Hematopoietic multipotent progenitor cell treated with erythropoietin and hydrocortisone succinate and interleukin-3 and kit ligand, for 6 days (in vitro differentiated cells): ENCODE results near the gene SMCHD1.
"Not testable (repeated sequence)": the region's sequence is repeated elsewhere in the genome, so short reads cannot be mapped to it uniquely, and the experiment has no call there.

Experiments
- DNase-seq: peaks from one replicate; pipeline ENCODE4 v3.0.0-alpha.2; 2015

Gene SMCHD1

DNA sequence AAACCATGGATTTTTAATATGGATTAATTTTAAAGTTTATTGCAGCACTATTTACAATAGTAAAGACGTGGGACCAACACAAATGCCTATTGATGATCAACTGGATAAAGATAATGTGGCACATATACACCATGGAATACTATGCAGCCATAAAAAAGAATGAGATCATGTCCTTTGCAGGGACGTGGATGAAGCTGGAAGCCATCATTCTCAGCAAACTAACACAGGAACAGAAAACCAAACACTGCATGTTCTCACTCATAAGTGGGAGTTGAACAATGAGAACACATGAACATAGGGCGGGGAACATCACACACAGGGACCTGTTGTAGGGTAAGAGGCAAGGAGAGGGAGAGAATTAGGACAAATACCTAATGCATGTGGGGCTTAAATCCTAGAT, 5.3 kb downstream of the SMCHD1 start:
- not testable (repeated sequence) for DNase-seq

DNA sequence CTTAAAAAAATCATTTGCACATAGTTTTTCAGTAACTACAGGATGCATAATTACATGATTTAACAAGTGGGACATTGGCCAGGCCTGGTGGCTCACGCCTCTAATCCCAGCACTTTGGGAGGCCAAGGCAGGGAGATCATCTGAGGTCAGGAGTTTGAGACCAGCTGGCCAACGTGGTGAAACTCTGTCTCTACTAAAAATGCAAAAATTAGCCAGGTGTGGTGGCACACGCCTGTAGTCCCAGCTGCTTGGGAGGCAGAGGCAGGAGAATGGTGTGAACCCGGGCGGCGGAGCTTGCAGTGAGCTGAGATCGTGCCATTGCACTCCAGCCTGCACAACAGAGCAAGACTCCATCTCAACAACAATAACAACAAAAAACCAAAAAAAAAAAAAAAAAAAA, 6.8 kb downstream of the SMCHD1 start:
- not testable (repeated sequence) for DNase-seq

DNA sequence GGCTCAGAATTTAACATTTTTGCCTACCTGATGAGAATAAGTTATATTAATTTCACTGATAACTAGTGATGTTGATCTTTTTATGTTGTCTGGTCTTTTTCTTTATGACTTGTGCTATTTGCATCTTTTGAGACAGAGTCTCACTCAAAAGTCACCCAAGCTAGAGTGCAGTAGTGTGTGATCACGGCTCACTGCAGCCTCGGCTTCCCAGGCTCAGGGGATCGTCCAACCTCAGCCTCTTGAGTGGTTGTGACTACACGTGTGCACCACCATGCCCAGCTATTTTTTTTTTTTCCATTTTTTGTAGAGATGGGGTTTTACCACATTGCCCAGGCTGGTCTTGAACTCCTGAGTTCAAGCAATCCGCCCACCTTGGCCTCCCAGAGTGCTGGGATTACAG, 7.5 kb downstream of the SMCHD1 start:
- DNase-seq: no peak

DNA sequence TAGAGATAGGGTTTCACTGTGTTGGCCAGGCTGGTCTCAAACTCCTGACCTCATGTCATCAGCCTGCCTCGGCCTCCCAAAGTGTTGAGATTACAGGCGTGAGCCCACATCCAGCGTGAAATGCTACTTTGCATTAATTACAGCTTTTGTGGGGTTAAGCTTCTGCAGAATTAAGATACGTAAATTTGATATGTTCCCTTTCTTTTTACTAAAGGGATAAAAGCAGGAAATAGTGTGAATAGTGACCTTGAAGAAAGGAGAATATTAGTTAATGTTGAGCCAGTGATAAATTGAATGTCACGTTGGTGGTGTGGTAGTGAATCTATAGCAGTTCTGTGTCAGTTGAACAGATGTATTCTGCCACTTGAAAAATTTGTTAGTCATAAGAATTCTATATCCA, 16.9 kb downstream of the SMCHD1 start:
- no peak for DNase-seq

DNA sequence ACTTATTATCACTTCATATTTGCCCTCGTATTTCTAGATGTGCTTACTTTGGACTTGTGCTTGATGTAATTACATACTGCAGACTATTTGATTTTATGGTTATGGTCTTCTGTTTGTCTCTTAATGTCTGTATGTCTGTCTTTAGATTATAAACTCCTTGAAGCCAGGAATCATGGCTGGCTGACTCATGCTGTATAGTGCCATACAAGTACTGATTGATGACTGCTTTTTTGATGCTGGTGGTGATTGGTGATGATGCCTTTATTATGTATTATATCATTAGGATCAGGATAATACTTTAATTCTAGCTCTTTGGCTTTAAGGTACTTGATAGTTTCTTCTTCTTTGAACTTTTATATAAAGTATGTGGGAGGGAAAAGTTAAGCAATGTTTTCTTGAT, 17.3 kb downstream of the SMCHD1 start:
- DNase-seq: no peak

DNA sequence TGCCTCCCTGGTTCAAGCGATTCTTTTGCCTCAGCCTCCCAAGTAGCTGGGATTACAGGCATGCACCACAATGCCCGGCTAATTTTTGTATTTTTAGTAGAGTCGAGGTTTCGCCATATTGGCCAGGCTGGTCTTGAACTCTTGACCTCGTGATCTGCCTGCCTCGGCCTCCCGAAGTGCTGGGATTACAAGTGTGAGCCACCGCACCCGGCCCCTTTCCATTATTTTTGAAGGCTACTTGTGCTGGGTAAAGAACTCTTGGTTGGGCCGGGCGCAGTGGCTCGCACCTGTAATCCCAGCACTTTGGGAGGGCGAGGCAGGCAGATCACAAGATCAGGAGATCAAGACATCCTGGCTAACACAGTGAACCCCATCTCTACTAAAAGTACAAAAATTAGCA, 23.4 kb downstream of the SMCHD1 start:
- DNase-seq: not testable (repeated sequence)

DNA sequence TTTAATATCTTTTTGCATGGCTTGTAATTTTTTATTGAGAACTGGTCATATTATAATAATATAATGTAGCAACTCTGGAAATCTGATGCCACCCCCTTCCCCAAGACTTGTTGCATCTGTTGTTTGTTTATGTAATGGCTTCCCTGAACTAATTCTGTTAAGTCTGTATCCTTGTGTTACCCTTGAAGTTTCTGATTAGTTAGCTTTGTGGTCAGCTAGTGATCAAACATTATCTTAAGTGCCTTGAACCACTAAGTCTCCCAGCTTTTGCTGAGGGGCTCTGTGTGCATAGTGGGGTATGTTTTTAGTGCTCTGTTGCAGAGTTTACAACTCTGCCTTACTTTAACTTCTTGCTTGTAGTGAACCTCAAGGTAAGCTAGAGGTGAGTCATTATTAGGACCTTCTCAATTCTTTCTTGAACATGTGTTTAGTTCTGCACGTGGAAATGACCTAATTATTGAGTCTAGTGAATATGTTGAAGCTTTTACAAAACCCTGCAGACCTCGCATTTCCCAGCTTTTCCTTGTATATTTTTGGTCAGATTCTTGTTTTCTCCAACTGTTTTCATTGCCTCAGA, 24.8 kb downstream of the SMCHD1 start:
- DNase-seq: no peak

DNA sequence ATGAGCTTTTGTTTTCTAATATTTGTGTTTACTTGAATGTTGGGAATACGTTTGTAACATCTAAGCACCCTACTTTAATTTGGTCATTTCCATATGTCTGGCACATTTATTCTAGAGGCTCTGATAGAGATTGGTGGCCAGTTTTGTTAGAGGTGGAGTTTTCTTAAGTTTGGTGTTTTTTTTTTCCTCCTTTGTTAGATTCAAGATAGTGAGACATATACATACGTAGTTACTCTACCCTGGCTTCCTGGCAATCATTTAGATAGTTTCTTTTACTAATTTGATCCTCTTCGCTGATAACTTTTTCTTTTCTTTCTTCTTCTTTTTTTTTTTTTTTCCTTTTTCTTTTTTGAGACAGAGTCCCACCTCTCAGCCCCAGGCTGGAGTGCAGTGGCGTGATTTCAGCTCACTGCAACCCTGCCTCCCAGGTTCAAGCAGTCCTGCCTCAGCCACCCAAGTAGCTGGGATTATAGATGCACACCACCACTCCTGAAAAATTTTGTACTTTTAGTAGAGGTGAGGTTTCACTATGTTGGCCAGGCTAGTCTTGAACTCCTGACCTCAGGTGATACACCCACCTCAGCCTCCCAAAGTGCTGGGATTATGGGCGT, 26.6 kb downstream of the SMCHD1 start:
- DNase-seq: peak; percentile 24

DNA sequence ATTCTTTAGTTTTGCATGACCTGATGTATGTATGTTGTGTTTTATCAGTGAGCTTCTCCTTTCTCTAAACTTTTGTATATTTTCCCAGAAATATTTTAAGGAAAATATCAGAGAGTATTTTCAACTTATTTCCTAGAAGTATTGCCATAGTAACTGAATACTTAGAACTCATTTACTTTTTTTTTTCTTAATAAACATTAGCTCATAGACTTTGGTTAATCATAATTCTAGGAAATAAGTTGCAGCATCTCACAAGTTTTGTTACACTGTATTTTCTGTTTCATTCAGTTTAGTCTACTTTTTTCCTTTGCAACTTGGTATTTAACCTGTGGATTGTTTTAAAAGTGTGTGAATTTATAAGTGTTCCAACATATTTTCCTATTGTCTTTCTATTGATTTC, 27.5 kb downstream of the SMCHD1 start:
- peak; percentile 13 for DNase-seq

DNA sequence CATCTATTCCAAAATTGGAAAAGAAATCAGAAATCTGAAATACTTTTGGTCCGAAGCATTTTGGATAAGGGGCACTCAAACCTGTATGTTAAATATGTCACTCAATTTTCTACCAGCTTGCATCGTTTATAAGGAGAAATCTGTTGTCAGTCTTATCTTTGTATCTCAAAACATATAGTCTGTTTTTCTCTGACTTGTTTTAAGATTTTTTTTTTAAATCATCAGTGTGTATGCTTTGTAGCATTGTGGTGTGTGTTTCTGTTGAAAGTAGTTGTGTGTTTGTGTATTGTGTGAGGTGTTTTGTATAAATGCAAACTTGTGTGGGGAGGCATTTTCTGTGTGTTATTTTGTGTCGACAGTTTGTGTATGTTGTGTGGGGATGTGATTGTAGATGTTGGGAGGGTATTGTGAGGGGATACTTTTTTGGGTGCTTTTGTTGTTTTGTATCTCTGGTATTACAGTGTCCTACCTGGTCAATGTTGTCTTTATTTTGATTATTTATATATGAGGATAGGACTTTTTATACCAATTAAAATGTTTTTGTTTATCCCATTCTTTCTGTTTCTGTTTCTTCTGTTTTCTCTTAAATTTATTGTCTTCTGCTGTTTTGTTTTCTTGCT, 30.9 kb downstream of the SMCHD1 start:
- DNase-seq: peak; percentile 10

DNA sequence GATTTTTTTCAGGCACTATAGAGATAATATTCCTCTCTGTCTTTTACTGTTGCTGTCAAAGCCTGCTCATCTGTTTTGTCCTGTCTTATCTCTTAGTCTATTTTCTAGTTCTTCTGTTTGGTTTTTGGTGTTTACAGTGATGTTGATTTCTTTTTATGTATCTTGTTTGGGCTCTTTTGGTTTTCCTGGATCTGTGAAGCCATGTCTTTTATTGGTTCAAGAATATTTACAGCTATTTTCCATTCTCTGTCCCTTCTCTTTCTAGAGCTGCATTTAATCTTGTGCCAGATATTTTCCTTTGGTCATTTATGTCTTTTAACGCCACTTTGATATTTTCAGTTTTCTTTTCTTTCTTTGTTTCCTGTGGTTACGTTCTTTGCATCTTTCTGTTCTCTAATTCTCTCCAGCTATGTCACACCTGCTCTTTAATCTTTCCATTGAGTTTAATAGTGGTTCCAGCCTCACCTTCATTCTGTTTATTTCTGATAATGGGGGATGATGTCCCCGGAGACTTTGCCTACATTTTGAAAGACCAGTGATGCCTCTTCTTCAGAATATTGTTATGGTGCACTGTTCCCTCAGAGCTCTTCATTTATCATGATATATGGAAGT, 32.0 kb downstream of the SMCHD1 start:
- DNase-seq: no peak

DNA sequence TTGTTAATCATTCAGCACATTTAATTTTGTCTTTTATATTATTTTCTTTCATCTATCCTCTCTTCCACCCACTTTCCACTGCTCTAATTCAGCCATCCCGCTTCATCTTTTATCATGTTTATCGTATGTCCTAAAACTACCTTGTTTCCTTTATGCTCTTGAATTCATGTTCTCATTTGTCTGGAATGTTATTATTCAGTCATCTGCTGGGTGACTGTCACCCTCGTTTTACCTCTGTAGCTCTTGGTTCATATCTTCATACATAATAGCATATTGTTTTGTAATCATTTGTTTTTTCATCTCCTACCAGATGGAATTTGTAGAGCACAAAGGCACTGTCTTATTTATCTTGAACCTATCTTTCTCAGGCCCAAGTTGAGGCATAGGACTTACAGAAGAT, 37.0 kb downstream of the SMCHD1 start:
- DNase-seq: no peak

DNA sequence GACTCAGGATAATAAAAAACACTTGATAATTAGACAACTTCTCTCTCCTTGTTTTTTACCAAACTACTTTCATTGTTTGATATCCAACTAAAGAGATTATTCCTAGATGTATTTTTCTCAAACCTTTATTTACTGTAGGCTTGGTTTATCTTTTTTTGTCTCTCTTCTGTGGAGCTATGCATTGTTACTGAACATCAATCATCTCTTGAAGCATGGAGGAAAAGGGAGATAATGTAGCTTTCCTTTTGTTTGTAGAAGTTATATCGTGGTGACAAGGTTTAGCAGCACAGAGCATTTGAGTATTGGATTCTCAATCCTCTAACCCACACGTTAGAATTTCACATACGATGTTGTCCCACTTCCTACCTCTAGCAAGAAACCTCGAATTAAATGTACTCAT, 41.7 kb downstream of the SMCHD1 start:
- no peak for DNase-seq

DNA sequence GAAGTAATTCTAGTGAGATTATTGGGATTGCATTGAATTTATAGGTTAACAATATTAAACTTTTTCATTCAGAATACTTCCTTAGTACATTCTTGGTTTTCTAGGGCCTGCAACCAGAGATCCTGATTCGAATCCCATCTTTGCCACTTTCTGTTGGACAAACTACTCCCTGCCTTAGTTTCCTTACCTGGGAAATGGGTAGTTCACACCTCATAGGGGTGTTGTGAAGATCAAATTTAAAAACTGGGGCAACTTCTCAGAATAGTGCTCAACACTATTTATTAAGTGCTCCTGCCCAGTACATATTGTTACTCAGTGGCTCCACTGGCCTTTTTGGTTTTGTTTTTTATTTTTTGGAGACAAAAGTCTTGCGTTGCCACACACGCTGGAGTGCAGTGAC, 43.5 kb downstream of the SMCHD1 start:
- DNase-seq: no peak

DNA sequence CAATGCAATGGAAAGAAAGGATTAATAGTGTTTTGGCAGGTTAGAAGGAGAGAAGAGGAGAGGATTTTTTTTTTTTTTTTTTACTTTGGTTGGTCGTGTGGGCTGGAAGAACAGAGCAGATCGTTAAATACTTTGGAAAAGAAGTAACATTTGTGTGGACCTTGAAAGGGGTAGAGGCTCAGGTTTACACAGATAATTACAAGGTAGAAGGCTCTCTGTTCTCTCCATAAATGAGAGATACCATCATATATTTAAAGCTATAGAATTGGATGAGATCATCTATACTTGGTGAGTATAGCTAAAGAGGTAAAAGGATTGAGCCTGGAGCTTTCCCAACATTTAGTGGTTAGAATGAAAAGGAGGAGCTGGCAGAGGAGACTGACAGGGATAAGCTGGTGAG, 49.0 kb downstream of the SMCHD1 start:
- no peak for DNase-seq

DNA sequence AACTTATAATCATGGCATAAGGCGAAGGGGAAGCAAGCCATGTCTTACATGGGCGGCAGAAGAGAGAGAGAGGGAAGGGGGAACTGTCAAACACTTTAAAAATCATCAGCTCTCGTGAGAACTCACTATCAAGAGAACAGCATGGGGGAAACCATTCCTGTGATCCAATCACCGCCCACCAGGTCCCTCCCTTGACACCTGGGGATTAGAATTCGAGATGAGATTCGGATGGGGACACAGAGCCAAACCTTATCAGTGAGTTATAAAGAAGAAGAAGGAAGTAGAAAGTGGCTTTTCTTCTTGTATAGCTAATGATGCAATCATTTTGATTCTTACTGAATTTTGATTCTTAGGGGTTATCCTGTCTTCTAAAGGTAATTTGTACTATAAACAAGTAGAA, 51.4 kb downstream of the SMCHD1 start:
- DNase-seq: peak; percentile 48

DNA sequence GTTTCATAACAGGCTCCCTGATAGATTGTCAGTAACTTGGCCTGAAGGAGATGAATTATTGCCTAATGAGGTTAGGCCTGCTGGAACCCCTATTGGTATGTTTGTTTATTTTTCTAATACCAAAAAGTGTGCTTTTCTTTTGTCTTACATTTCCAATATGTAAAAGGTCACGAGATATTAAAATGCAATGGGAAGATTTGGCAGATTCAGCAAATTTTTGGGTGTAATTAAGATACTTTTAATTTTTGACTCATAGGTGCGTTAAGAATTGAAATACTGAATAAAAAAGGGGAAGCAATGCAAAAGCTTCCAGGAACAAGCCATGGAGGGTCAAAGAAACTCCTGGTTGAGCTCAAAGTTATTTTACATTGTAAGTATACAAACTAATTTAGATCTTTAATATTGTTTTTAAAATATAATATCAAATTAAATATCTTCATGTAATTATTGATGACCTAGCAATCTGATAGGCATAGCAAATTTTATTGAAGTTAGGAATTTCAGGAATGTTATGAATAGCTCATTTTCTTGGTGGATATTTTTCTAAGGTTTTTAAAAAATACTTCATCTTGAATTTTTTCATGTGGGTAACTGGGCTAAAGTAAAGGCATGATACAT, 52.1 kb downstream of the SMCHD1 start:
- DNase-seq: no peak

DNA sequence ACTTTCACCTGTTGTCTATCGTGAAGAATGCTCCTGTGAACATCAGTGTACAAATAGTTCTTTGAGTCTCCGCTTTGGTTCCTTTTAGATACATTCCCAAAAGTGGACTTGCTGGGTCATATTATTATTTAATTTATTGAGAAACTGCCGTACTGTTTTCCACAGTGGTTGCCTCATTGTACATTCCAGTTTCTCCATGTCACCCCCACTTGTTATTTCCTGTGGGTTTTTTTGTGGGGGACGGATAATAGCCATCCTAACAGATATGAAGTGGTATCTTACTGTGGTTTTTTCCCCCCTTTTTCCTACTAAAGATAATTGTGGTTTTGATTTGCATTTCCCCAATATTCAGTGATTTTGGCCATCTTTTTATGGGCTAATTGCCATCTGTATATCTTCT, 53.8 kb downstream of the SMCHD1 start:
- no peak for DNase-seq

DNA sequence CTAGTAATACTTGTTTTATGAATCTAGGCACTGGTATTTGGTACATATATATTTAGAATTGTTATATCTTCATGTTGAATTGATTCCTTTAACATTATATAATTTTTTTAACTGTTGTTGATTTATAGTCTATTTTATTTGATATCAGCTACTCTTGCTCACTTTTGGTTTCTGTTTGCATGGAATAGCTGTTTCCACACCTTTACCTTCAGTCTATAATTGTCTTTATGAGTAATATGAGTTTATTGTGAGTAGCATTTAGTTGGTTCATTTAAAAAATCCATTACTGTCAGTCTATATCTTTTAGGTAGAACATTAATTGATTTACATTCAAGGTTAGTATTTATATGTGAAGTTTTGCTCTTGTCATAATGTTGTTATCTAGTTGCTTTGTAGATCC, 58.6 kb downstream of the SMCHD1 start:
- no peak for DNase-seq

DNA sequence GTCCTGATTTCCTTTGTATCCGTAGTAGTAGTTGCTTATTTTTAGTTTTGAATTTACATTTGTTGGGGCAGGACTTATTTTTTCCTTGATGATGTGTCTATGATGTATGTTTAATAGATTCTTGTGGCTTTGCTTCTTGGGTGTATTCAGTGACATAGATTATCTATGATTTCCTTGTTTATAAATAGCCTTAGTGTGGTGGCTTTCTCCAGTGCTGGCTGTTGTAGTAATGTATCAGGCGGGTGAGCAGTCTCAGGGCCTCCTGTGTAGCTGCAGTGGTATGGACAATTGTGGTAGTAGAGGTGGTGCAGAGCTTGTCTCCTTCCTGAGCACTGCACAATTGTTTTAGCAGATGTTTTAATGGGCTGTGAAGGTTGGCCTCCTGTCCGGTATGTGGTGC, 60.5 kb downstream of the SMCHD1 start:
- DNase-seq: no peak

DNA sequence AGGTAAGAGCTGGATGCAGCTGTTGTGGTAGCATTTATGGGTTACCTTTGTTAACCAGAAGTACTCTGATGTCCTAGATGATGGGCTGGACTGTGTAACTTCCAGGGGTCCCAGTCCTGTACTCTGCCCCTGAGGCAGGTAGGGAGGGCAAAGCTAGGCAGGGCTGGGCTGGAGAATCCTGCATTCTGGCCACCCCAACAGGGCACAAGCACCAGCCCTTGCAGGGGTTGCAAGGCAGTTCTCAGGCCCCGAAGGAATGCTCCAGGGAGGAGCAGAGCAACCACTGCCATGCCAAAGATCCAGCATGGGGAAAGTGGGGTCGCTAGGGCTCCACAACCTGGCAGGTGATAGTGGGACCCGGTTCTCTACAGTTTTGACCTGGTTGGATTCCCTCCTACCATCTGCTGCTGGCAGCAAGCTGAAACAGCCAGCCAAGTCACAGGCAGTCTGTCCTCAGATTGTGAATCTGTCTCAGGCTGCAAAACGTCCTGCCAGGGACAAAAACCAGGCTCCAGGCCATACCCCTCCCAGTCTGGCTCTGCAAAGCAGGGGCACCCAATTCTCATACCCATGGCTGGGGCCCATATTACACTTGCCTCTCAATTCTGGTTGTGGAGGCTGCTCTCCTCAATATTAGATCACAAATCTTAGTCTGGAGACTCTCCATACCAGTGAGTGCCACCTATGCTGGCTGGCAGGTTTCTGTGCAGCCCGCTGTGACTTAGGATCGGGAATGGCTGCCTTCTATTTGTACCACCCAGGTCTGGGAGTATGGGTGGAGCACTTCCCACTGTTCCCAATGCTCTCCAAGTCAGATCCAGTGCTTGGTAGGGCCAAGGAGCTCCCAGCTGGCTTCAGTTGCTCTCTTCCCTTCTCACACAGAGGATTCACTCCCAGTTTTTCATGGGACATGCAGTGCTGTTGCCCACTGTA, 61.1 kb downstream of the SMCHD1 start:
- no peak for DNase-seq

DNA sequence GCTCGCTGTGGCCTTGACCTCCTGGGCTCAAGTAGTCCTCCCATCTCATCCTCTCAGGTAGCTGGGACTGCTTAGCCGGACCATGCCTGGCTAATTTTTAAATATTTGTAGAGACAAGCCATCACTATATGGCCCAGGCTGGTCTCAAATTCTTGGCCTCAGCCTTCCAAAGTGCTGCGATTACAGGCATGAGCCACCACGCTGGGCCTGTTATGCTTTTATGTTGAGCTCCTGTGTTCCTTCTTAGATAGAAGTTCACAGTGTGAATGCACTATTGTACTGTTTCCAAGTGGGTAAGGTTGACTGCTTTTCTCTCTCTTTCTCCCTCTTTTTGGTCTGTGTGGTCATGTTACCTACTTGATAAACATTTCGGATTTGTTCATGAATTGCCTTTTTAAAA, 61.9 kb downstream of the SMCHD1 start:
- DNase-seq: no peak

DNA sequence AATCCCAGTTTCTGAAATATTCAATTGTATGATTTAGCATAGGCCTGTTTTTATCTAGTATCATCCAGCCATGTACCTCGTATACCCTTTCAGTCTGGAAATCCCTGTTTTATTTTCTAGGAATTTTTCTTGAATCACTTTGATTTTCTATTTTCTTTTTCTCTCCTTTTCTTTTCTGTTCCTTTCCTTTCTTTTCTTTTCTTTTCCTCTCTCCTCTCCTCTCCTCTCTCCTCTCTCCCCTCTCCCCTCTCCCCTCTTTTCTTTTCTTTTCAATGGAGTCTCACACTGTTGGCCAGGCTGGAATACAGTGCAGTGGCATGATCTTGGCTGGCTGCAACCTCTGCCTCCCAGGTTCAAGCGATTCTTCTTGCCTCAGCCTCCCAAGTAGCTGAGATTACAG, 63.5 kb downstream of the SMCHD1 start:
- no peak for DNase-seq
